Measurements from ENCODE around the gene TMEM266.

Gene TMEM266

DNA sequence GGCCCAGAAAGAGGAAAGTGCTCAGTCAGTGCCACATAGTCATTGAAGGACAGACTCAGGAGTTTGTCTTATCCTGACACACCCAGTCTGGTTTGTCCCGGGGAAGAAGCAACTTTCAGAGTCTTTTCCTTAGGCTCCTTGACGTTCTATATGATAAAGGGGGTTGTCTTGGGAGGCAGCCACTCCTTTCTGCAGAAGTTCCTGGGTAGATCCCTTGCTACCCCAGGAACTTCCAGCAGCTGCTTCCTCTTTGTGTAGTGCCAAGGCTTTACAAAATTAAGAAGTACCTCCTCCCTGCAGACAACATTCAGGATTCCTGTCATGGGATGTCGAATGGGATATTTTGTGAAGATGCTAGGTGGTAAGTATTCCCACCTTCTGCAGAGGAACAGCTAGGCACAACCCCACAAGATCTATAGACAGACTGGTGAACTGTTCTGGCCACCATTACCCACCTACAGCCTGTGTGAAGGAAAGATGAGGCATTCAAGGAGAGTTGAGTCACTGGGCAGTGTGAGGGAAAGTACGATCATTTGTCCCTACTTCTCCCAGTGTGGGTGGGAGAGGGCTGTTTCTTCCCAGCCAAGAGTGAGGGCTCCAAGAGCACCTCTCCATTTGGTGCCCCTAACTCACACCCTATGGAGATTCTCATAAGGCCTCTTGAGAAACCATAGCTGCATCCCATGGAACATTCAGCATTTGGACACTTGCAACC lies 11.3 kb downstream of the TMEM266 start:
- DNase-seq: no peak

DNA sequence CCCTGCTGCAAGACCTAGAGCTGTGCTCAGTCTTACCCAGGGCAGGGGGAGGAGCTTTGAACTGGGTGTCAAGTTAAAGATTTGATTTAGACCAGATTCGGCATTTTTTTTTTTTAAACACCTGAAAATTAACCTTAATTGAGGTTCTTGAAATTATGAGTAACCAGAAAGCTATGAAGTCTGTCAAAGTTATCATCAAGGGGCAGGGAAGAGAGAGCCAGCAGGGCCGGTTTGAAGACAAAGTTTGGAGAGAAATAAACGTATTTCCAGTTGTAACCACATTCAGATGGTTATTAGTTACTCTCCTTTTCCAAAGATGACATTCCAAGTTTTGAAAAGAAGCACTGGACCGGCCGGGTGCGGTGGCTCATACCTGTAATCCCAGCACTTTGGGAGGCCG lies 12.0 kb downstream of the TMEM266 start:
- DNase-seq: no peak

DNA sequence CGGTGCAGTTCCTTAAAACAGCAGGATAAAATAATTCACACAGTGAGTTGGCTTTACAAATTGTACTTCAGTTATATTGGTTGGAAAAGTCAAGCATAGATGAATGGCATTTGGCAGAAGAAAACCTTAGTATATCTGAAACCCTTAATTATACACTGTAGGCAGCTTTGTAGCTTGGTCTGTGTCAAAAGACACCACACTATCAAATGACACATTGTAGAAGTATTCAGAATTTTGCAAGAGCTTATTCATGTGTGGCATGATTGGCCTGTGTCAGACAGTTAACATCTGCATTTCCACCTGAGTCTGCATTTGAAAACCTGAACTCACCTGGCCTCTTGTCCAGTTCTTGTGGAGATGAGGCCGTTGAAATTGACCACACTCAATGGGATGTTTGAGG lies 13.8 kb downstream of the TMEM266 start:
- DNase-seq: no peak

DNA sequence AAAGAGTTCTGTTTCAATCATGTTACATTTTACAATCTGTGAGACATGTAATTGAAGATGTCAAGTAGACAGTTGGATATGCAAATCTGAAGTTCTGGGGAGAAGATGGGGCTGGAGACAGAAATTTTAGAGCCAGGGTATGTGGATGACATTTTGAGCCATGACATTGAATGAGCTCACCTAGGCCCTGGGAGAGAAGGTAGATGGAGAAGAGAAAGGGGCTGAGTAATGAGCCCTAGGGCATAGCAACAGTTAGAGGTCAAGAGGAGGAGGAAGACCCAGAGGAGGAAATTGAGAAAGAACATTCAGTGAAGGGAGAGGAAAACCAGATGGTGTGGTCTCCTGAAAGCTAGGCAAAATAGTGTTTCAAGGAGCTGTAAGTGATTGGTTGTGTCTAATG lies 15.3 kb downstream of the TMEM266 start:
- no peak for DNase-seq

DNA sequence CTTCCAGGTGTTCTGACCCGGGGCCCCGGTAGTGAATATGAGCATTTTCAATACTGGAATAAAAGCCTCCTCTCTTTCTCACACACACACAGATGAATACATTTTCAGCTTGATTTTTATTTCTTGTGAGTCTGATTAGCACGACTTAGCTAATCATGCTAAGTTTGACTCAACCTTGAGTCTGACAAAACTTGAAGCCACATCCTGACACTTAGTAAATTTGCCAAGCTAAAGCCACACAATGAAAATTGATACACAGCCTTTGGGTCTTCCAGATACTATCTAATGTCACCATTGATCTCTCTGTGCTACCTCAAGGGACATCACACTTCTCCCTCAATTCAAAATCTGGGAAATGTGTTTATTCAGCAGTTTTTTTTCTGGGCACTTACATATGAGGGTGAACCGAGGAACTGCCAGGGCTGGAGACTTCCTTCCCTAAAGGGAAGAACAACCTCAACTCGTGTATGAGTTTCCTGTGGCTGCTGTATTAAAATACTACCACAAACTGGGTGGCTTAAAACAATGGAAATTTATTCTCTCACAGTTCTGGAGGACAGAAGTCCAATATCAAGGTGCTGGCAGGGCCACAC lies 18.6 kb downstream of the TMEM266 start:
- DNase-seq: no peak

DNA sequence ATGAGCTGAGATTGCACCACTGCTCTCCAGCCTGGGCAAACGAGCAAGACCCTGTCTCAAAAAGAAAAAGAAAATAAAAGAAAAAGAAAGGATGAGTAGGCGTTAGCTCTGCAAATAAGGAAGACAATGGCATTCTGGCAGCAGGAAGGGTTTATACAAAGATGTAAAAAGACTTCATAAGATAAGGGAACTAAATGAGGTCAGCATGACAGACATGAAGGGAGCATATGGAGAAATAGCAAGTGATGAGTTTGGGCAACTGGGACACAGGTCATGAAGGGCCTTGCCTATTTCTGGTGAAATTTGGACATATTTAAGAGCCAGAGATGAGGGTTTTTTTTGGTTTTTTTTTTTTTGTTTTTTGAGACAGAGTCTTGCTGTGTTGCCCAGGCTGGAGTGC lies 24.5 kb downstream of the TMEM266 start:
- DNase-seq: no peak

DNA sequence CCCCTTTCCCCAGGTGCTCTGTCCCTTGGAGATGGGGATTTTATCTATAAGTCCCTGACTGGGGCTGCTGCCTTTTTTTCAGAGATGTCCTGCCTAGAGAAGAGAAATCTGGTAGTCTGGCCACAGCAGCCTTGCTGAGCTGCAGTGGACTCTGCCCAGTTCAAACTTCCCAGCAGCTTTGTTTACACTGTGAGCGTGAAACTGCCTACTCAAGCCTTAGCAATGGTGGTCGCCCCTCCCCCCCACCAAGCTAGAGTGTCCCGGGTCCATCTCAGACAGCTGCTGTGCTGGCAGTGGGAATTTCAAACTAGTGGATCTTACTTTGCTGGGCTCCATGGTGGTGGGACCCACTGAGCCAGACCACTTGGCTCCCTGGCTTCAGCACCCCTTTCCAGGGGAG lies 38.9 kb downstream of the TMEM266 start:
- DNase-seq: no peak

DNA sequence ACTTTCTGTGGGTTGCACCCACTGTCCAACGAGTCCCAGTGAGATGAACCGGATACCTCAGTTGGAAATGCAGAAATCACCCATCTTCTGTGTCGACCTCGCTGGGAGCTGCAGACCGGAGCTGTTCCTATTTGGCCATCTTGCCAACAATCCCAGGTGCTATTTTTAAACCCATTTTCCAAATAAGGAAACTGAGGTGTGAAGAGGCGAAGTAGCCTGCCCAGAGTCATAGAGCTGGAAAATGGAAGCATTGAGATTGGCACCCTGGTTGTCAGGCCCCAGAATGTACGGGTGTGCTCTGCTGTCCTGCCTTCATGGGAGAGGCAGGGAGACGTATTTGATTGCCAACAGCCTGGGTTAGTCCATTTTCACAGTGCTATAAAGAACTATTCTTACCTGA lies 39.6 kb downstream of the TMEM266 start:
- no peak for DNase-seq

DNA sequence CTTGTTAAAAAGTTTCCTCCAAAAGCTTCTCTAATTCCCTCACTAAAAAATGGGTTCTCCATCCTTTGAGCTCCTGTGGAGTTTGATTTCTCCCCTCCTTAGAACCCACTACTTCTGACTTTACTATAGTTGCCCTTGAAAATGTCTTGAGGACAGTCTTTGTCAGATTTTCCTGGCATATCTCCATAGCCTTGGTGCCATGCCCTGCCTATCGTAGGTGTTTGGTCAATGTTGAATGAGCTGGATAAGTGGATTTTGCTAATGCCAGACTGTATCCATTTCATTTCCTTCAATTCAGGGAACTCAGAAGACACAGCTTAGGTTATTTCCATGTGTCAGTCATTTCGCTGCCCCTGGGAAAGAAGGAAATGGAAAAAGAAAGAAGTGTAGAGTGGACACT lies 40.6 kb downstream of the TMEM266 start:
- DNase-seq: no peak

DNA sequence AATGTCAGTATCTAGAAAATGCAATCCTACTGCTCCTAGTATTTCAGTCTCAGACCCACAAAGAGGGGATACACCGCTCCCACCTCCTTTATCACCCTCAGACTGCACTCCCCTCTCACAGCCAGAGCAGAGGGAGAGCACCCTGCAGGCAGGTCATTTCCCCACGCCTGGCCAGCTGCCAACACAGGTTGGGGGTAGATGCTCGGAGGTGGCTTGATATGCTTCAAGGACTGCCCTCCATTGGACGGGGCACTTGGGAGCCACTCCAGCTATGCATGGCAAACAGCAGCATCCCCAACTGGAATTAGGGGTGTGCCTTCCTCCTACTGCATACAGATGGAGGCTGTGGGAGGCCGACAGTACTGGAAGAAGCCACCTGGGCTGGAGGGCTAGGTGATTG lies 41.9 kb downstream of the TMEM266 start:
- no peak for DNase-seq

DNA sequence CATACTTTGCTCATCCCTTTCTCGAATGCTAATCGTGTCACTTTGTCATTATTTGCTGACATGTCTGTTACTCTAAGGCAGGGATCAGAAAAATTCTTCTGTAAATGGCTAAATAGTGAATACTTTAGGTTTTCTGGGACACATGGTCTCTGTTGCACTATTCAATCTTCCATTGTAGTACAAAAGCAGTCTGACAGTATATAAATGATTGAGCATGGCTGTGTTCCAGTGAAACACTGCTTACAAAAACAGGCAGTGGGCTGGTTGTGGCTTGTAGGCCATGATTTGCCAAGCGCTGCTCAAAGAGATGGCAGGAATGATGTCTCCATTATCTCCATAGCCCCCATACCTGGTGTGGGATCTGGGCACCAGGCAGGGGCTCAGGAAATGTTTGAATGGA lies 45.6 kb downstream of the TMEM266 start:
- no peak for DNase-seq

DNA sequence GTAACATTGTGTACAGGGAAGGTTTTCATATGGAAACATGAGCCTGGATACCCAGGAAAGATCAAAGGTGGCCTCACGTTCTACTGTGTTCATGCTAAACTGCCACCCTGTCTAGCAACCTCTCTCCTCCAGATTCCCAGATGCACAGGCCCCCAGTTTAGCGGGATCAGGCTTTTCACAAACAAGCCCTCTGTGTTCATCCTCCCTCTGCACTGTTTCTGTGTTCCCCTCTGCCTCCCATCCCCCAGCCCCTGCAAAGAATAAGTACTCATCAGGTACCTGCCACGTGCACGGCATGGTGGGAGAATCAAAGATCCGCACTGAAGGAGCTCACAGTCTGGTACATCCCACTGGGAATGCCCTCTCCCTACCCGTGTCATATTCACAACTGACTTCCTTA lies 46.1 kb downstream of the TMEM266 start:
- DNase-seq: no peak

DNA sequence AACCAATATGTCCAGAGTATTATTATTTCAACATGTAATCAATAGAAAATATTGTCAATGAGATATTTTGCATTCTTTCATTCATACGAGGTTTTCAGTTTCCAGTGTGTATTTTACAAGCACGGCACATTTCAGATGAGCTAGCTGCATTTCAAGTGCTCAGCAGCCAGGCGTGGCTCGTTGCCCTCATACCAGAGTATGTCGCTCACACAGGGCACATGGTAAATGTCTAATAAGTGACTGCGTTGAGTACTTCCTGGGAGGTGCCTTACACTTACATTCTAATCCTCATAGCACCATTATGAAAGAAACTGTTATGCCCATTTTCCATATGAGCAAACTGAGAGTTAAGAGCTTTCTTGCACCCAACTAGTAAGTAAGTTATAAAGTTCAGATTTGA lies 47.4 kb downstream of the TMEM266 start:
- no peak for DNase-seq

DNA sequence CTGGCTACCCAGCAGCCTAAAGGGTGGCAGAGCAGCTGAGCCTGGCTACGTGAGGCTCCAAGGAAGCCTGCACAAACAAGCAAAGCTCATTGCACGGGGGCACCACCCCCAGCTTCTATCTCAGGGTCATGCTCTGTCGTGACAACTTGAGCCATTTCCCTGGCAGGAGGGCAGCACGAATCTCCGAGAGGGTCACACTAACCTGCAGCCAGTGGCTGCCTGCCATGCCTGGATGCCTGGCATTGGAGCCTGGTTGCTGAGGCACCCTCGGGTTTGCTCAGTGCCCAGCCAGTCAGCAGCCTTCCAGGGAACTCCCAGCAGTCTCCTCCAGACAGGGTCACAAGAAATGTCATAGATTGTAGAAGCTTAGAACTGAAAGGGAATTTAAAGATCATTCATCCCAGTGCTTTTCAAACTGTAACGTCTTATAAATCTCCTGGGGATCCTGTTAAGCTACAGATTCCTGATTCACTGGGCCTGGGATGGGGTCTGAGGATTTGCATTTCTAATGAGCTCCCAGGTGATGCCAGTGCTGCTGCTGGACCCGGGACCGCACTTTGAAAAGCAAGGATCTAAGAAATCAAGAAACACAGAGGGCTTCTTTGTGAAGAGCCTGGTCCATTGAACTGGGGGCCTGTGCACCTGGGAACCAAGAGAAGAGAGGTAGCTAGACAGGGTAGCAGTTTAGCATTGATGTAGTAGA lies 48.4 kb downstream of the TMEM266 start:
- no peak for DNase-seq

DNA sequence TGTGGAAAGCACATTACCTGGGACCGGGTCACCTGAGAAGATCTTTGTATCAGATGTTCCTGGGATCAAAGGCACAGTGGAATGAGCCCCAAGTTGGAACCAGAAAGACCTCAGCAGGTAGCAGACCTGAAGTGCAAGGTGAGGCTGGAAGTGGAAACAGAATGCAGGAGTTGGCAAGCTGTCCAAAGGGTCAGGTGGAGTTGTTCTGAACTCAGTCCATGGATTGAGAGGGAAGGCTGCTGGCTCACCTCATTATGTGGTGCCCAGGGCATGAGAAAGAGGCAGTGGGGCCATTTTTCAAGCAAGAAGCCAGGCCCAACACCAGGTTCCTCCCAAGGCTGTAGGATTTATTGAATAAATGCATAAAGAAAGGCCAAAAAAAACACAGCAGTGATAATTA lies 49.3 kb downstream of the TMEM266 start:
- no peak for DNase-seq

DNA sequence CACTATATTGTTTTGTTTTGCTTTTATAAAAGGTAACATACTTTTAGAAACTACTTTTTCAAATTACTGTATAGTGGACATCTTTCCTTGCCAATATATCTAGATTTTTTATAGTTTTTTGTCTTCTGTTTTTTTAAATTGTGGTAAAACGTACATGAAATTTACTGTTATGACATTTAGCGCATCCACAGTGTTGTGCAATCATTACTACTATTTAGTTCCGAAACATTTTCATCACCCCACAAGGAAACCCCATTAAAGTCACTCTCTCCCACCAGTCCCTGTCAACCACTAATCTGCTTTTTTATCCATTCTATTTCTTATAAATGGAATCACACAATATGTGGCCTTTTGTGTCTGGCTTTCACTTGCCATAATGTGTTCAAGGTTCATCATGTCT lies 54.8 kb downstream of the TMEM266 start:
- DNase-seq: no peak

DNA sequence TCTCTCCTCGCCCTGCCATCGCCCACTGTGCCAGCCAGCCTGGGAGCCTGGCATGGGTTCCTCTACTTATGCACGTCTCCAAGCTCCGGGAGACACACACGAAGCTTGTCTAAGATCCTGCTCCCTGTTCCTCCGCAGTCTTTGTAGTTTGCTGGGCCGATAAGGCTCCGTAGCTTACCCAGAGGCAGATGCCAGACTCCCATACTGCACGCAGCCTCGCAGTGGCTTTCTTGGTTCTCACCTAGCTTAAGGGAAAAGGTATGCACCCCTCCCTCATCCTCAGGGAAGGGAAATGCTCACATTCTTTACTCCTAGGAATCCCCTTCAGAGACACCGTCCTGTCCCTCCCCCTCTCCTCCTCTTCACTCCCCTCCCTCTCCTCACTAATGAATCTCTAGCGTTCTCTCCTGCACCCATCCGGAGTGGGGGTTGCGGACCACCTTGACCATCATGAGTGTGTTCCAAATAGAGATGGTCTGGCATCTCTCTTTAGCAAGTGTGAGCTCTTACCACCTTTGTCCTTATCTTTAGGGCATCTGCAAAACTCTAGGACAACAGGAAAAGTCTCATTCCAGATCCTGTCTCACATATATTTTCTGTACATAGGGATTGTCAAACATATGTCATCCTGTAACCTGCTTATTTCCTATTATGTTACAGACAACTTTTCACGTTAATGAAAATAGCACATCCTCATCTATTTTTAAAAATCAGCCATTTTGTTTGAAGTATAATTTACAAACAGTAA lies 56.5 kb downstream of the TMEM266 start:
- DNase-seq: no peak

DNA sequence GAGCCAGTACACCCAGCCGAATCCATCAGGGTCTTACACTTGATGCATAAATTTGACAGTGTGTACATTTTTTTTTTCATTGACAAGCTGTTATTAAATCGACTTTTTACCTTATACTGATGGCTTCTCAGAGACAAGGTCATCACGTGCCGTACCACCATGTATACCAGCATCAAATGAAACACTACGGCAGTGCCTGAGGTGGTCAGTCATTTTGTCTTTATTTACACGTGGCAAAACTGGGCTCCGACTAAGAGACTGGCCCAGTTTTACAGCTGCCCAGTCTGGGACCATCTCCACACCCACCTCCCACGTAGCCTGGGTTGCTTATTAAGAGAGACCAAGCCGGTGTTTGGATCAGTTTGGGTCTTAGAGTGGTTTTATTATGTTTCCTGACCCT lies 57.4 kb downstream of the TMEM266 start:
- no peak for DNase-seq

DNA sequence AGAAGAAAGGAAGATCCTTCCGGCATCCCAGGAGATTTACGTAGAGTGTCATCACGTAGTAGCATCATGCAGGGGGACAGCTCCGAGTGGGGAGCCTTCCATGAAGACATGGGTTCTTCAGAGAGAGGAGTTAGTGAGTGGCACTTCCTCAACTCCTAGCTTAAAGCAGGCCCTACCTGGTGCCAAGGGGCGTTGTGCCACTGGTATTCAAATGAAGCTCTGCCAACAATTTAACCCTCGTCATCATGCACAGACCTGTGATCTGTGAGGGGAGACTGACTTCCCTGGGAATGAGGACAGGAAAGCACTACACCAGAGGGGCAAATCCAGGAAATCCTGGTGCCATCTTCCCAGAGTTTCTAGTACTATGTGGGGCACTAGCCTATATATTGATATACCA lies 59.0 kb downstream of the TMEM266 start:
- DNase-seq: no peak

DNA sequence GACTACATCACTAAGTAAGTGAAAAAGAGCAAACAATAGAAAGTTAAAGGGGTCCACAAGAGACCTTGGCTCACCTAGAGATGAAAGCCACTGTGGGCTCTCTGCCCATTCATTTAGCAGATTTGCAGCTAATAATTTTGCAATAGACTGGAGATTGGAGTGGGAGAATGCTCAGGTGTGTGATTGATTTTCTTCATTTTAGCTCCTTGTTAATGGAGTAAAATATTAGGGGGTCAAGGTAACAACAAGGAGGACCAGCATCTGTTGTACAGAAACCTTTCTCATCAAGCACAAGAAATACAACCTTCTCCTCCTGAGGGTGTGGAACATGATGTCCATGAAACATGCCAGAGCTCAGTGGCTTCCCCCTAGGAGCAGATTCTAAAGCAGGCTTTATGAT lies 63.2 kb downstream of the TMEM266 start:
- no peak for DNase-seq

DNA sequence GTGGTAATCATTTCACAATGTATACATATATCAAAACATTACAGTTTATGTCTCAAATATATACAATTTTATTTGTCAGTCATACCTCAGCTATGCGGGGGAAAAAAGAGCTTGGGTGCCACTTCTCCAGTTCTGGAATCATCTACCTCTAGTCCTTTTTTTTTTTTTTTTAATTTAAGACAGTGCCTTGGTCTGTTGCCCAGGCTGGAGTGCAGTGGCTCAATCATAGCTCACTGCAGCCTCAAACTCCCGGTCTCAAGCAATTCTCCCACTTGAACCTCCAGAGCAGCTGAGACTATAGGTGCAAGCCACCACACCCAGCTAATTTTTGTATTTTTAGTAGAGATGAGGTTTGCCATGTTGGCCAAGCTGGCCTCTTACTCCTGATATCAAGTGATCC lies 67.4 kb downstream of the TMEM266 start:
- no peak for DNase-seq

DNA sequence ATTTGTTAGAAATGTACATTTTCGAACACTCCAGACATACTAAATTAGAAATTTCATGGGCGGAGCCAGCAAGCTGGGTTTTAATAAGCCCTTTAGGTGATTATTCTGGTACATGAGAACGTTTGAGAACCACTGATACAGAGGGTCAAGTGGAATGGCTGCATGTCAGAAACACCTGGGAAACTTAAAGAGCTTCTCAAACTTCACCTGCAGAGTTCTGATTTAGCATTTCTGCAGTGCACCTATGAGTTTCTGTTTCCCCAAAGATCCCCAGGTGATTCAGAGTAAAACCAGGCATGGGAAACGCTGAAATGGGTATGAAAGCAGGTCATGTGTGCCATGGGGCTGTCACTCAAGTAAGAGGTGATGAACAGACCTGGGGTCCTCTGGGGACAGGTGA lies 68.1 kb downstream of the TMEM266 start:
- DNase-seq: no peak

DNA sequence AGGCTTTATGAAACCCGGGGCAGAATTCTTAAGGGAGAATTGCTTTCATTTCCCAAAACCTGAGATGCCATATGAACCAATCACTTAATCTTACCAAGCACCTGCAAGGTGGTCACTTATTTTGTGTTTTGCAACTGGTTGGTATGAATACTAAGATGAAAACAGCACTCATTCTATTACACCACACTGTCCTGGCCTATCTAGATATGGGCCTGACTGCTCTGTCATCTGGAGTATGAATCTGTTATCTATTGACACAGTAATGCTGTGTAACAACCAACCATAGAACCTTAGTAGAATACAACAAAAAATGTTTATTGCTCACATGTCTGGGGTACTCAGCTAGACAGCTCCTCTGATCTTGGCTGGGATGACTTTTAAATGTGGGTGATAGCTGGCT lies 74.8 kb downstream of the TMEM266 start:
- DNase-seq: no peak

DNA sequence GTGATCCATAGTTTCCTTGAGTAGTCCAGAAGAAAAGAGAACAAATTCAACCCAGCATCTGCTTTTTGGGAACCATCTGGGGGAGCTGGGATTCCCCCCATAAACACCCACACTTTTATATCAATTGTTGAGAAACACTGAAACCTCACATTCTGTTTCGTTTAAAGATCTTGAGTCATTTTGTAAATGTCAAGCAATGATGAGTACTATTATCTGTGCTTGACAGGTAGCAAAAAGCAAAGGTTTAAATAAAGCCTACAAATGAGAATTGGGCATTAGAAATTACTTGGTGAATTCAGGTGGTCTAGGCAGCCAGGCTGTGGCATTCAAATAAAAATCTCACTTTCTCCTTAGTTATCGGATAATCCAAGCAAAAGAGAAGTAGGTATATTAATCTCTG lies 75.7 kb downstream of the TMEM266 start:
- no peak for DNase-seq
